AG10803 (cell line): ENCODE measurements around the gene ILF2.

ENCODE experiments used
- DNase-seq: peaks from one replicate; pipeline ENCODE4 v3.0.0; 2010; ENCODE audit warnings: low read depth
- H3K4me3 ChIP-seq: 2 replicates; pipeline ENCODE4 v1.5.1; 2011; ENCODE audit warnings: mild to moderate bottlenecking, low read length, control low read depth
- CTCF ChIP-seq: conservative IDR thresholded peaks from 2 replicates; pipeline ENCODE4 v1.5.1; 2011; ENCODE audit warnings: mild to moderate bottlenecking, low read length, control low read depth, inconsistent platforms

The ILF2 gene

DNA sequence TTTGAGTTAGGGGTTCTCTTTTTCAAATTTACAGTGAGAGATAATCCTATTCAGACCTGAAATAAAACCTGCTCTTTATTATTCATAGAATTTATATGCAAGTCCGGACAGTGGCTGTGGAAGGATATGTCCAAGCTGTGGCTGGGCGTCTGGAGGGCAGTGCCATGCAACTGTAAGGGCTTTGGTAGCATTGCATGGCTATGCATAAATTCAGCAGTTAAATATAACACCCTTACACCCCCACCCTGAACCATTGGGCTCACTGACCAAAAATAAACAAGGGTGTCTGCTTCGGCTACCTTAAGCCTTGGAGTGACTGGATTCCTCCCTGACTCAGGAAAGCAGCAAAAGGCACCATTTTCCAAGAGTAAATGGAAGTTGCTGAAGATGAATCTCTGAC is 31.5 kb downstream of the ILF2 start:
- TF ChIP-seq CTCF, result no peak
- no peak for DNase-seq
- H3K4me3 ChIP-seq, result no peak overlapping the region

GRCh38 chr1:153638261-153638660 is 32.5 kb downstream of the ILF2 start:
- no peak for TF ChIP-seq CTCF
- DNase-seq, result no peak
- no peak overlapping the region for H3K4me3 ChIP-seq

DNA sequence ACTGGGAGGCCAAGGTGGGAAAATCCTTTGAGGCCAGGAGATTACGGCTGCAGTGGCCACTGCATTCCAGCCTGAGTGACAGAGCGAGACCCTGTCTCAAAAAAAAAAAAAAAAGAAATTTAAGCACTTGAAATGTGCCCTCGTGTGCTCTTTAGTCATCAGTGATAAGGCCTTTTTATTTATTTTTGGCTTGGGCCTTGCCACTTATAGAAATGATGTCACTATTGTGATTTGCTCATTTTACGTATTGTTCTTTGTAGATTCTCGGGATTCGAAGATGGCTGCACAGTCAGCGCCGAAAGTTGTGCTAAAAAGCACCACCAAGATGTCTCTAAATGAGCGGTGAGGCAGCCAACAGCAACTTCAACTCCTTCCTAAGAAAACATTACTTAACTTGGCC is 34.5 kb downstream of the ILF2 start:
- H3K4me3 ChIP-seq, result no peak overlapping the region
- no peak for DNase-seq
- no peak for TF ChIP-seq CTCF

DNA sequence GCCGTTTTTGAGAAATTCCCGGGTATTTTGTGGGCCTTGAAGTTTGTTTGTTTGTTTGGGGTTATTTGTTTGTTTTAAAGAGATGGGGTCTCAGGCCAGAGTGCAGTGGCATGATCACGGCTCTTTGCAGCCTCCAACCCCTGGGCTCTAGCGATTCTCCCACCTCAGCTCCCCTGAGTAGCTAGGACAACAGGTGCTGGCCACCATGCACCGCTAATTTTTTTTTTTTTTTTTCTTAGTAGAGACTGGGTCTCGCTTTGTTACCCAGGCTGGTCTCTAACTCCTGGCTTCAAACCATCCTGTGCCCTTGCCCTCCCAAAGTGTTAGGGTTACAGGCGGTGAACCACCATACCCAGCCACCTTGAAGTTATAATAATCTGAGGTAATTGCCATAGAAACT is 34.9 kb downstream of the ILF2 start:
- no peak for TF ChIP-seq CTCF
- H3K4me3 ChIP-seq, result no peak overlapping the region
- no peak for DNase-seq

GRCh38 chr1:153633754-153634665 is 36.8 kb downstream of the ILF2 start, which contains the start of gene CHTOP:
Gene CHTOP, plus strand, starts transcription at chr1:153634066. Its CDS starts 2,523 bp downstream, at chr1:153636589.
- H3K4me3 ChIP-seq, result peak within 1 kb of the TSS; percentile 100
- peak; percentile 98 for DNase-seq
- no peak for TF ChIP-seq CTCF

DNA sequence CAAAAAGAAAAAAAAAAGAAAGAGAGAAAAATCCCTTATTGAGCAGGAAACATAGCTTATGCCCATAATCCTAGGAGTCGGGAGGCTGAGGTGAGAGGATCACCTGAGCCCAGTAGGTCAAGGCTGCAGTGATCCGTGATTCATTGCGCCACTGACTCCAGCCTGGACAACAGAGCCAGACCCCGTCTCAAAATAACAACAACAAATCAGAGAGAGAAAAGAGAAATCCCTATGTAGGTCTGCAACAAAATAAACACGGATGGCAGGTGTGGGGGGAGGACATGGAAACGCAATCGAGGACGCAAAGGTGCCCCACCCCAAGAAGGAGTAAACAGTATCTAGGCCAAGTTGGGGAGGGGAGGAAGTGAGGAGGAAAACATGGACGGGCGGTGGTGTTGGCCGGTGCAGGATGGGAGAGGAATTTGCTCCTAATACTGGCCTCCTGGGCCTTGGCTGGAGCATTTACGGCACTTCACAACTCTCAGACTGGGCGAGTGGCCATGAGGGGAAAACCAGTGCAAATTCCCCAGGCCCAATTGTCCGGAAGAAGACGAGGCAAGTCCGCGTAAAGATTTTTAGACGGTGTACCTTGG is 37.5 kb downstream of the ILF2 start:
- DNase-seq, result peak; percentile 40
- H3K4me3 ChIP-seq, result peak overlapping the region; percentile 100
- no peak for TF ChIP-seq CTCF
